Coronary artery (tissue), 2 donors: ENCODE data around the gene ROR1.

ENCODE experiments used
- DNase-seq: peaks from one replicate; pipeline ENCODE4 v3.0.0-alpha.2; 2017; ENCODE audit warnings: low spot score
- H3K27ac ChIP-seq, 2 donors: fragments of 200-600 bp; sonication (generic); one replicate each; pipeline ENCODE4 v1.5.1; 2016 to 2019
- H3K4me3 ChIP-seq: fragments of 200-600 bp; sonication (generic); 2 replicates; pipeline ENCODE4 v1.5.1; 2016; ENCODE audit warnings: mild to moderate bottlenecking, moderate library complexity
- CTCF ChIP-seq: fragments of 200-600 bp; sonication (generic); IDR thresholded peaks from one replicate; pipeline ENCODE4 v1.5.1; 2019; ENCODE audit warnings: antibody characterized with exemption

The ROR1 gene

GRCh38 chr1:64117492-64117891, 343.7 kb downstream of the ROR1 start:
- DNase-seq = no peak
- TF ChIP-seq CTCF = no peak
- no peak overlapping the region for H3K27ac ChIP-seq
- H3K4me3 ChIP-seq = no peak overlapping the region

- H3K4me3 ChIP-seq = no peak overlapping the region
- DNase-seq = no peak
- no peak for TF ChIP-seq CTCF
- no peak overlapping the region for H3K27ac ChIP-seq
Measured at GRCh38 chr1:64121766-64122385, 348.1 kb downstream of the ROR1 start.

- DNase-seq = no peak
- Histone ChIP-seq H3K4me3 (no peak overlapping the region), H3K27ac (no peak overlapping the region)
- no peak for TF ChIP-seq CTCF
Measured at GRCh38 chr1:64122588-64122987, 348.8 kb downstream of the ROR1 start.

- no peak for DNase-seq
- H3K4me3 ChIP-seq = no peak overlapping the region
- H3K27ac ChIP-seq = no peak overlapping the region
- no peak for TF ChIP-seq CTCF
Measured at GRCh38 chr1:64124704-64125440, 351.1 kb downstream of the ROR1 start.

GRCh38 chr1:64126581-64126980, 352.8 kb downstream of the ROR1 start:
- no peak for DNase-seq
- no peak for TF ChIP-seq CTCF
- Histone ChIP-seq H3K27ac (no peak overlapping the region), H3K4me3 (no peak overlapping the region)

- TF ChIP-seq CTCF = no peak
- Histone ChIP-seq H3K4me3 (no peak overlapping the region), H3K27ac (no peak overlapping the region)
- no peak for DNase-seq
Measured at GRCh38 chr1:64127297-64127696, 353.5 kb downstream of the ROR1 start.

- no peak overlapping the region for H3K4me3 ChIP-seq
- H3K27ac ChIP-seq = peak overlapping the region in 1 of 2 donors; percentile 39
- TF ChIP-seq CTCF = no peak
- no peak for DNase-seq
Measured at GRCh38 chr1:64129701-64130100, 355.9 kb downstream of the ROR1 start.
